Liver (tissue), 3 donors: ENCODE data around the gene PIGA.

Experiments used
- FOXA1 ChIP-seq: IDR thresholded peaks from 2 replicates; pipeline ENCODE4 v1.6.1; 2016; ENCODE audit warnings: antibody characterized with exemption
- FOXA2 ChIP-seq: IDR thresholded peaks from 2 replicates; pipeline ENCODE4 v1.6.1; 2016; ENCODE audit warnings: antibody characterized with exemption
- GABPA ChIP-seq, 2 donors: IDR thresholded peaks in 1 of 2; conservative IDR thresholded peaks in 1 of 2; 2 replicates each; pipeline ENCODE4 v1.6.1; 2016; ENCODE audit warnings: antibody characterized with exemption in 2 of 2, mild to moderate bottlenecking in 1 of 2, moderate library complexity in 1 of 2
- HNF4G ChIP-seq: IDR thresholded peaks from 2 replicates; pipeline ENCODE4 v1.6.1; 2016; ENCODE audit warnings: antibody characterized with exemption
- JUND ChIP-seq, 2 donors: IDR thresholded peaks; 2 replicates each; pipeline ENCODE4 v1.6.1; 2016; ENCODE audit warnings: antibody characterized with exemption in 2 of 2
- RAD21 ChIP-seq, 2 donors: IDR thresholded peaks; 2 replicates each; pipeline ENCODE4 v1.6.1; 2016; ENCODE audit warnings: antibody characterized with exemption in 2 of 2, mild to moderate bottlenecking in 2 of 2
- TAF1 ChIP-seq: conservative IDR thresholded peaks from 2 replicates; pipeline ENCODE4 v1.6.1; 2016; ENCODE audit warnings: antibody characterized with exemption, mild to moderate bottlenecking
- YY1 ChIP-seq: IDR thresholded peaks from 2 replicates; pipeline ENCODE4 v1.6.1; 2016; ENCODE audit warnings: antibody characterized with exemption, mild to moderate bottlenecking
- TF ChIP-seq, protein P1 (sequence below): fragments of 150-350 bp; IDR thresholded peaks from 2 replicates; pipeline ENCODE4 v1.5.1; 2017; ENCODE audit warnings: improper control_type of control experiment, low read depth, low read length; ENCODE audit not compliant: missing input control
- TF ChIP-seq, protein P2 (sequence below): IDR thresholded peaks from 2 replicates; pipeline ENCODE4 v1.6.1; 2016; ENCODE audit warnings: antibody characterized with exemption
- TF ChIP-seq, protein P3 (sequence below): IDR thresholded peaks from 2 replicates; pipeline ENCODE4 v1.6.1; 2016; ENCODE audit warnings: antibody characterized with exemption, mild to moderate bottlenecking
- donor health status: healthy.
- donor health status: healthy.

GRCh38 chrX:15382813-15383212 is 47.5 kb upstream of the PIGA start:
- TF ChIP-seq, protein P1, sequence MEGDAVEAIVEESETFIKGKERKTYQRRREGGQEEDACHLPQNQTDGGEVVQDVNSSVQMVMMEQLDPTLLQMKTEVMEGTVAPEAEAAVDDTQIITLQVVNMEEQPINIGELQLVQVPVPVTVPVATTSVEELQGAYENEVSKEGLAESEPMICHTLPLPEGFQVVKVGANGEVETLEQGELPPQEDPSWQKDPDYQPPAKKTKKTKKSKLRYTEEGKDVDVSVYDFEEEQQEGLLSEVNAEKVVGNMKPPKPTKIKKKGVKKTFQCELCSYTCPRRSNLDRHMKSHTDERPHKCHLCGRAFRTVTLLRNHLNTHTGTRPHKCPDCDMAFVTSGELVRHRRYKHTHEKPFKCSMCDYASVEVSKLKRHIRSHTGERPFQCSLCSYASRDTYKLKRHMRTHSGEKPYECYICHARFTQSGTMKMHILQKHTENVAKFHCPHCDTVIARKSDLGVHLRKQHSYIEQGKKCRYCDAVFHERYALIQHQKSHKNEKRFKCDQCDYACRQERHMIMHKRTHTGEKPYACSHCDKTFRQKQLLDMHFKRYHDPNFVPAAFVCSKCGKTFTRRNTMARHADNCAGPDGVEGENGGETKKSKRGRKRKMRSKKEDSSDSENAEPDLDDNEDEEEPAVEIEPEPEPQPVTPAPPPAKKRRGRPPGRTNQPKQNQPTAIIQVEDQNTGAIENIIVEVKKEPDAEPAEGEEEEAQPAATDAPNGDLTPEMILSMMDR: peak; percentile 2
- TF ChIP-seq TAF1 (no peak), FOXA1 (no peak), JUND (IDR thresholded peaks at IDR 0.05) (no peak), RAD21 (IDR thresholded peaks at IDR 0.05) (peak in 1 of 2 donors; percentile 68), HNF4G (no peak), YY1 (no peak), GABPA (IDR thresholded peaks at IDR 0.05 in 1 of 2, conservative IDR thresholded peaks at IDR 0.05 in 1 of 2) (no peak), FOXA2 (no peak)
- TF ChIP-seq, protein P2, sequence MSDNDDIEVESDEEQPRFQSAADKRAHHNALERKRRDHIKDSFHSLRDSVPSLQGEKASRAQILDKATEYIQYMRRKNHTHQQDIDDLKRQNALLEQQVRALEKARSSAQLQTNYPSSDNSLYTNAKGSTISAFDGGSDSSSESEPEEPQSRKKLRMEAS: no peak
- TF ChIP-seq, protein P3, sequence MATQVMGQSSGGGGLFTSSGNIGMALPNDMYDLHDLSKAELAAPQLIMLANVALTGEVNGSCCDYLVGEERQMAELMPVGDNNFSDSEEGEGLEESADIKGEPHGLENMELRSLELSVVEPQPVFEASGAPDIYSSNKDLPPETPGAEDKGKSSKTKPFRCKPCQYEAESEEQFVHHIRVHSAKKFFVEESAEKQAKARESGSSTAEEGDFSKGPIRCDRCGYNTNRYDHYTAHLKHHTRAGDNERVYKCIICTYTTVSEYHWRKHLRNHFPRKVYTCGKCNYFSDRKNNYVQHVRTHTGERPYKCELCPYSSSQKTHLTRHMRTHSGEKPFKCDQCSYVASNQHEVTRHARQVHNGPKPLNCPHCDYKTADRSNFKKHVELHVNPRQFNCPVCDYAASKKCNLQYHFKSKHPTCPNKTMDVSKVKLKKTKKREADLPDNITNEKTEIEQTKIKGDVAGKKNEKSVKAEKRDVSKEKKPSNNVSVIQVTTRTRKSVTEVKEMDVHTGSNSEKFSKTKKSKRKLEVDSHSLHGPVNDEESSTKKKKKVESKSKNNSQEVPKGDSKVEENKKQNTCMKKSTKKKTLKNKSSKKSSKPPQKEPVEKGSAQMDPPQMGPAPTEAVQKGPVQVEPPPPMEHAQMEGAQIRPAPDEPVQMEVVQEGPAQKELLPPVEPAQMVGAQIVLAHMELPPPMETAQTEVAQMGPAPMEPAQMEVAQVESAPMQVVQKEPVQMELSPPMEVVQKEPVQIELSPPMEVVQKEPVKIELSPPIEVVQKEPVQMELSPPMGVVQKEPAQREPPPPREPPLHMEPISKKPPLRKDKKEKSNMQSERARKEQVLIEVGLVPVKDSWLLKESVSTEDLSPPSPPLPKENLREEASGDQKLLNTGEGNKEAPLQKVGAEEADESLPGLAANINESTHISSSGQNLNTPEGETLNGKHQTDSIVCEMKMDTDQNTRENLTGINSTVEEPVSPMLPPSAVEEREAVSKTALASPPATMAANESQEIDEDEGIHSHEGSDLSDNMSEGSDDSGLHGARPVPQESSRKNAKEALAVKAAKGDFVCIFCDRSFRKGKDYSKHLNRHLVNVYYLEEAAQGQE: no peak
